PFSK-1 (cell line): ENCODE data around the gene UBXN1.

Source experiments
- FOXP2 ChIP-seq: optimal IDR thresholded peaks from 2 replicates; pipeline ENCODE3; 2011; ENCODE audit warnings: borderline replicate concordance, control low read depth, inconsistent platforms; ENCODE audit not compliant: insufficient read depth; ENCODE audit errors: extremely low read length, extremely low read depth
- POLR2AphosphoS5 ChIP-seq: IDR thresholded peaks from 2 replicates; pipeline ENCODE4 v1.6.1; 2012; ENCODE audit warnings: low read depth, mild to moderate bottlenecking, control low read depth, low read length, moderate library complexity
- REST ChIP-seq, 2 experiments: IDR thresholded peaks; 2 replicates each; pipeline versions ENCODE4 v1.6.1 to v1.8.0; 2011 to 2012; ENCODE audit warnings: low read depth in 2 of 2, low read length in 2 of 2, control low read depth in 1 of 2, inconsistent platforms in 1 of 2, mild to moderate bottlenecking in 1 of 2, moderate library complexity in 1 of 2; ENCODE audit not compliant: insufficient read depth in 1 of 2
- SIN3A ChIP-seq: IDR thresholded peaks from 2 replicates; pipeline ENCODE4 v1.6.1; 2012; ENCODE audit warnings: mild to moderate bottlenecking, low read length, moderate library complexity, borderline replicate concordance; ENCODE audit not compliant: insufficient read depth
- TAF1 ChIP-seq: IDR thresholded peaks from 2 replicates; pipeline ENCODE4 v1.6.1; 2012; ENCODE audit warnings: low read length, control low read depth, borderline replicate concordance; ENCODE audit not compliant: insufficient read depth

The UBXN1 gene

GRCh38 chr11:62632492-62632891 is 46.4 kb downstream of the UBXN1 start:
- TF ChIP-seq POLR2AphosphoS5 (no peak), TAF1 (no peak), FOXP2 (no peak), SIN3A (no peak), REST (IDR thresholded peaks at IDR 0.05; ENCODE audit: insufficient read depth in 1 of 2, low read depth in 2 of 2, low read length in 2 of 2) (no peak)

GRCh38 chr11:62627713-62628112 is 51.2 kb downstream of the UBXN1 start:
- TF ChIP-seq FOXP2 (no peak), SIN3A (no peak), POLR2AphosphoS5 (no peak), REST (IDR thresholded peaks at IDR 0.05; ENCODE audit: insufficient read depth in 1 of 2, low read depth in 2 of 2, low read length in 2 of 2) (no peak), TAF1 (no peak)
